Muscle of back (tissue), 11 donors: ENCODE data around the gene ANKRD18B. TPM values are rescaled to one million over a fixed set of nuclear protein-coding genes. Genes with fewer than 3 reads are reported as not detected.
"Not testable (repeated sequence)": the region's sequence is repeated elsewhere in the genome, so short reads cannot be mapped to it uniquely, and the experiment has no call there.

ENCODE experiments used
- DNase-seq, 3 donors: peaks; one replicate each; pipeline versions ENCODE4 v3.0.0 to v3.0.0-alpha.2; 2013
- polyA plus RNA-seq, 10 donors: library from polyadenylated mRNA; unstranded; fragments of 120-200 nt; gene quantifications; one replicate each; pipeline ENCODE4 v1.2.1, GENCODE V29; 2013; ENCODE audit not compliant: insufficient read length in 10 of 10

The ANKRD18B gene
- polyA plus RNA-seq, 10 donors, result 0.31 to 1.6 (median 0.75) TPM

DNA sequence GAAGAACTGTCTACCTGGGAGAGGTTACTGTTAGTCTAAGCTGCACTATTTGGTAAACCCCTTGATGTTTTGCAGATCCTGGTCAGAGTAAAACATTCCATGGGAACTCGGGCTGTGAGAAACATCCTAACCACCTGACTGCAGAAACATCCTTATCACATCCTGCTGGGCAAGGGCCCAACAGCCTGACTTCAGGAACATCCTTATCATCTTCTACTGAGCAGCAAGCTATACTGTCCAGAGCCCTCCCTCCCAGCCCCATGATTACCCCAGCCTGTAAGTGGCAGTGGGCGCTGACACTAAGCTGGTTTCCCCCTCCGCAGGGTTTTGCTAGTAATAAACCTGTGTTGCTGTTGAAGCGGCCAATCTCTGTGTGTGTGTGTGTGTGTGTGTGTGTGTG is 80.9 kb downstream of the ANKRD18B start:
- DNase-seq, result not testable (repeated sequence)

DNA sequence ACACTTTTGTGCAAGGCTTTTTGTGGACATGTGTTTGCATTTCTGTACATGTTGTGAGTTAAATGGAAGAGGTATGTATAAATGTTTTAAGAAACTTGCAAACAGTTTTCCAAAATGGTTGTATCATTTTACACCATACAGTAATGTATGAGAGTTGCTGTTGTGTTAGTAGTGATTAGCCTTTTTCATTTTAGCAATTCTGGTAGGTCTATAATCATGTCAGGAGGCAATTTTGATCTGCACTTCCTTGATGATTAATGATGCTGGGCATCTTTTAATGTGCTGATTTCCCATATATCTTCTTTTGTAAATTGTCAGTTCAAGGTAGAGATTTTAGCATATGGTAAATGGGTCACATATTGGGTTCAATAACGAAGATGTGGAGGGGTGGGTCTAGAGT is 87.3 kb downstream of the ANKRD18B start:
- no peak for DNase-seq

DNA sequence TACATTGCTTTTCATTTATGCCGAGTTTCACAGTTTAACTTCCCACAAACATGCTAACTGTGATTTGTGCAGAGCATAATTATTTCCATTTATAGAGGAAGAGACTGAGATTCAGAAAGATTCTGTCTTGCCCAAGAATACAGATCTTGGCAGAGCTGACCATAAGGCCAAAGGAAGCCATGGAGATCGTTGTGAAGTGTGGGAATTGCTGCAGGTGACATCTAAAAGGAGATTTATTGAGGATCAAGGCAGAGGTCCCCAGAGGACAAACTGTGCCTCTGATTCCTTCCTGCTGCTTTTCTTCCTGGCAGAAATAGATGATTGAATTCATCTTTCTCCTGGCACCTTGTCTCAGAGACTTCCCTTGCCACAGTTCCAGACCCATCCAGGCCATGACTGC is 88.4 kb downstream of the ANKRD18B start:
- not testable (repeated sequence) for DNase-seq

DNA sequence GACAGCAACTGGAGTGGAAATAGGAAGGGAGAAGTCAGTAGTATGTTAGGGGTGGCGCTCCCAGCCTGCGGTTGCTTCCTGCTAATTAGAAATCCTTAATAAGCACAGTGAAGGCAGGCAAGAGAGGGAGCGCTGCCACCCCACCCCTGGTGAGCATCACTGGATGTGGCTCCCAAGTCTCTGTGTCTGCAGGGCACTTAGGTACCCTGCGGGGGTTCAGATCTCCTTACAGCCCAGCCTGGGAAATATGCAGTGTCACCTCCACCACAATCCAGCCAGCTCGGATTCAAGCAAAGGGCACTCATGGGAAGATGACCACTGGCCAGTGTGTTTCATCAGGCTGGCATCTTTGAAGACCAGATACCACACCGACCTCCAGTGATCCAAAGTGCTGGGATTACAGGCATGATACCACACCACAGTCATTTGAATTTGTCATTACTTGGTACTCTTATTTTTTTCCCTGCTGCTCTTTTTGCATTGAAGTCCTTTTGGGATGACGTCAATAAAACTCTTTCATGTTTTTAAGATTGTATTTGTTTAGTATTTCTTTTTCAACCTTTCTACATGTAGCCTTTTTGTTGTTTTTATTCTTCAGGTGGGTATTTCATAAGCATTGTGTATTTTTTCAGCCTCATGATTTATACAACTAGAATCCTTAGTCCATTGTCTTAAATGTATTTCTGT is 90.1 kb downstream of the ANKRD18B start:
- DNase-seq, result no peak

DNA sequence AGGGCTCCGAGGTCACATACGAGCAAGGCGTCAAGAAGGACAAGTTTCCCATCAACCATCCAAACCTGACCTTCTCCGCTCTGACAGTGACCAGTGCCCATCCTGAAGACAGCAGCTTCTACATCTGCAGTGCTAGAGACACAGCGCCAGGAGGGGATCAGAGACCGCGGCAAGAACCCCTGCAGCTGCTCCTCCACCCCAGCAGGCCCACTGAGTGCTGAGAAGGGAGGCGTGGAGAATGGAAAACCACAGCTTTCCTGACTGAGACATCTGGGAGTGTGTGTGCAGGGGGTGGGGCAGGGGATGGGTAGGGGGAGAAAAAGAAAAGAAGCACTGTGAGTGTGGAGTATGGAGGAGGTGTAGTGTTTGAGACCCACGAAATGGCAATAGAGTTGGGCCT is 94.3 kb downstream of the ANKRD18B start:
- not testable (repeated sequence) for DNase-seq

- DNase-seq, result peak in 2 of 3 donors; percentile 43 to 79
These were observed 95.8 kb downstream of the ANKRD18B start for GRCh38 chr9:33619666-33620404.

- DNase-seq, result peak; percentile 60 to 71 (median 64)
These were observed 96.8 kb downstream of the ANKRD18B start for GRCh38 chr9:33620738-33621439.

Other genes starting within 250 kb of the ANKRD18B start
- gene NFX1, start 233.7 kb upstream of the ANKRD18B start, polyA plus RNA-seq, result 10 to 100 TPM; 21.6 to 33.4 (median 27.1) TPM
- 1 to 10 TPM; 1.0 to 6.8 (median 1.8) TPM for gene AQP7, start 121.7 kb upstream of the ANKRD18B start, polyA plus RNA-seq
- gene AQP3, start 76.7 kb upstream of the ANKRD18B start, polyA plus RNA-seq, result 10 to 100 TPM in 3 of 10 donors, 1 to 10 TPM in 7; 4.9 to 26.8 (median 5.7) TPM
- 10 to 100 TPM; 19.4 to 27.1 (median 23.5) TPM for gene NOL6, start 50.3 kb upstream of the ANKRD18B start, polyA plus RNA-seq